Mesenchymal stem cell (in vitro differentiated cells and primary cell): Measurements from ENCODE around the gene POMT1.

Experiments
- DNase-seq: peaks from one replicate; pipeline ENCODE4 v3.0.0-alpha.2; 2013
- H2AFZ ChIP-seq: one replicate; pipeline ENCODE4 v1.6.1; 2013; ENCODE audit warnings: low read depth, mild to moderate bottlenecking, control low read depth, inconsistent platforms, low read length, moderate library complexity
- H2AK5ac ChIP-seq: 2 replicates; pipeline ENCODE4 v1.6.1; 2013; ENCODE audit warnings: low read length, moderate library complexity, mild to moderate bottlenecking, inconsistent platforms; ENCODE audit not compliant: severe bottlenecking
- H2BK120ac ChIP-seq: one replicate; pipeline ENCODE4 v1.6.1; 2013; ENCODE audit warnings: low read depth, mild to moderate bottlenecking, inconsistent platforms, low read length, moderate library complexity
- H2BK12ac ChIP-seq, 2 experiments: one replicate each; pipeline ENCODE4 v1.6.1; 2013; ENCODE audit warnings: inconsistent platforms in 2 of 2, low read length in 2 of 2, mild to moderate bottlenecking in 2 of 2, moderate library complexity in 2 of 2, control low read depth in 1 of 2
- H2BK15ac ChIP-seq: one replicate; pipeline ENCODE4 v1.6.1; 2013; ENCODE audit warnings: mild to moderate bottlenecking, low read depth, inconsistent platforms; ENCODE audit not compliant: poor library complexity, severe bottlenecking
- H2BK5ac ChIP-seq: 2 replicates; pipeline ENCODE4 v1.6.1; 2013; ENCODE audit warnings: low read depth, mild to moderate bottlenecking, low read length, control low read depth, inconsistent platforms; ENCODE audit not compliant: poor library complexity, severe bottlenecking
- H3K14ac ChIP-seq, 2 experiments: one replicate each; pipeline ENCODE4 v1.6.1; 2013; ENCODE audit warnings: inconsistent platforms in 2 of 2, low read length in 2 of 2, control low read depth in 1 of 2, mild to moderate bottlenecking in 1 of 2, moderate library complexity in 1 of 2
- H3K18ac ChIP-seq, 2 experiments: one replicate each; pipeline ENCODE4 v1.6.1; 2013; ENCODE audit warnings: inconsistent platforms in 2 of 2, low read length in 2 of 2, control low read depth in 1 of 2, low read depth in 1 of 2, mild to moderate bottlenecking in 1 of 2
- H3K23ac ChIP-seq, 2 experiments: one replicate each; pipeline ENCODE4 v1.6.1; 2013; ENCODE audit warnings: inconsistent platforms in 2 of 2, low read length in 2 of 2, mild to moderate bottlenecking in 2 of 2, moderate library complexity in 2 of 2, control low read depth in 1 of 2
- H3K27ac ChIP-seq: 2 replicates; pipeline ENCODE4 v1.5.1; 2013; ENCODE audit warnings: mild to moderate bottlenecking, moderate library complexity, low read length, control low read depth, inconsistent platforms; ENCODE audit not compliant: poor library complexity, severe bottlenecking
- H3K27me3 ChIP-seq, 2 experiments: 2 replicates each; pipeline versions ENCODE4 v1.6.1 to v1.7.0; 2013; ENCODE audit warnings: low read length in 2 of 2, mild to moderate bottlenecking in 2 of 2, moderate library complexity in 2 of 2, control low read depth in 1 of 2, inconsistent platforms in 1 of 2; ENCODE audit not compliant: control insufficient read depth in 1 of 2, insufficient read depth in 1 of 2
- H3K36me3 ChIP-seq, 2 experiments: 2 replicates each; pipeline versions ENCODE4 v1.6.1 to v1.7.0; 2013; ENCODE audit warnings: low read length in 2 of 2, control low read depth in 1 of 2, inconsistent platforms in 1 of 2, low read depth in 1 of 2, mild to moderate bottlenecking in 1 of 2; ENCODE audit not compliant: insufficient read depth in 2 of 2, control insufficient read depth in 1 of 2
- H3K4ac ChIP-seq, 2 experiments: one replicate each; pipeline ENCODE4 v1.6.1; 2013; ENCODE audit warnings: inconsistent platforms in 2 of 2, low read length in 2 of 2, mild to moderate bottlenecking in 2 of 2, moderate library complexity in 2 of 2, control low read depth in 1 of 2, low read depth in 1 of 2
- H3K4me1 ChIP-seq: 2 replicates; pipeline ENCODE4 v1.6.1; 2013; ENCODE audit warnings: low read depth, low read length, control low read depth; ENCODE audit not compliant: control insufficient read depth, insufficient read depth
- H3K4me2 ChIP-seq: 2 replicates; pipeline ENCODE4 v1.6.1; 2013; ENCODE audit warnings: low read length, mild to moderate bottlenecking, inconsistent platforms; ENCODE audit not compliant: poor library complexity, severe bottlenecking
- H3K4me3 ChIP-seq, 2 experiments: 2 replicates each; pipeline versions ENCODE4 v1.5.1 to v1.7.0; 2013; ENCODE audit warnings: low read length in 2 of 2, mild to moderate bottlenecking in 2 of 2, control low read depth in 1 of 2, low read depth in 1 of 2; ENCODE audit not compliant: insufficient read depth in 1 of 2
- H3K79me1 ChIP-seq: replicated peaks from 2 replicates; pipeline ENCODE4 v1.6.1; 2013; ENCODE audit warnings: mild to moderate bottlenecking, control low read depth, low read length, inconsistent platforms; ENCODE audit not compliant: poor library complexity, severe bottlenecking
- H3K9ac ChIP-seq: 2 replicates; pipeline ENCODE4 v1.7.0; 2013; ENCODE audit warnings: mild to moderate bottlenecking, low read length, moderate library complexity
- H3K9me3 ChIP-seq: 2 replicates; pipeline ENCODE4 v1.7.0; 2013; ENCODE audit warnings: mild to moderate bottlenecking, low read length; ENCODE audit not compliant: control insufficient read depth
- H4K8ac ChIP-seq: one replicate; pipeline ENCODE4 v1.6.1; 2013; ENCODE audit warnings: inconsistent platforms, mild to moderate bottlenecking, low read length, moderate library complexity
- H4K91ac ChIP-seq: one replicate; pipeline ENCODE4 v1.6.1; 2013; ENCODE audit warnings: mild to moderate bottlenecking, low read length, inconsistent platforms
- WGBS: methylation state at CpG from one replicate; pipeline ENCODE4 v1.1.7; 2013; ENCODE audit warnings: mixed read lengths; 5-methylcytosine and 5-hydroxymethylcytosine counted together

Gene POMT1

DNA sequence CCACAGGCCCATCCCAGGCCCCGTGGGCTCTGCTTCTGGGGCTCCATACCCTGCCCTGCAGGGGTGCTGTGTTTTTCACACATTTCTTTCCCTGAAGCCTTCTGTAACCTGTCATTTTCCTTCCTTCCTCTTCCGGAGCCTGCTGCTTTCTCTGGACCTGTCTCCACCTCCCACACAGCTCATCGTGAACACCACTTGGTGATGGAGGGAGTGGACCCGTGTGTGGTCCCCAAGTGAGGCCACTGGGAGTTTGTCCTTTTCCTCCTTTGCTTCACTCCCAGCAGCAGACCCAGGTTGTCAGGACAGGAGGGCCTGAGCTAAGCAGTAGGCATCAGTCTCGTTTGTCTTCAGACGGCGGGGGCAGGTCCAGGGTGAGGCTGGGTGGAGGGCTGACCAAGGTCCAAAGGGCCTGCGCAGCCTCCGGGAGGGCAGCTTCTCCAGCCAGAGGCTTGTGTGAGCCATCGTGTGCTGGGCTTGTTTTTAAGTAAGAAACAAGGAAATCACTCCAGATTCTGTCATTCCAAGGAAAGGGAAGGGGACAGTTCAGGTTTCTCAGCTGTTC, 5.8 kb upstream of the POMT1 start:
- H2BK120ac ChIP-seq, result no peak overlapping the region
- peaks cover 45% of the 10 kb centered on the region for H3K79me1 ChIP-seq
- no peak overlapping the region for H2AFZ ChIP-seq
- H4K8ac ChIP-seq, result no peak overlapping the region
- no peak overlapping the region for H3K14ac ChIP-seq
- H3K4me2 ChIP-seq, result no peak overlapping the region
- no peak for DNase-seq
- H3K27ac ChIP-seq, result no peak overlapping the region
- no peak overlapping the region for H2BK5ac ChIP-seq
- no peaks in the 10 kb centered on the region for H3K27me3 ChIP-seq
- H3K9ac ChIP-seq, result no peak overlapping the region
- H3K4me1 ChIP-seq, result peaks cover 12% of the 10 kb centered on the region
- no peaks in the 10 kb centered on the region for H3K9me3 ChIP-seq
- WGBS, result 99% methylated on average over 10 of the region's 10 CpGs
- no peak overlapping the region for H2AK5ac ChIP-seq
- H3K18ac ChIP-seq, result no peak overlapping the region
- no peak overlapping the region for H3K4me3 ChIP-seq
- H3K23ac ChIP-seq, result no peak overlapping the region
- H2BK12ac ChIP-seq, result no peak overlapping the region
- peaks cover 90 to 94% of the 10 kb centered on the region in 2 experiments for H3K36me3 ChIP-seq
- no peak overlapping the region for H3K4ac ChIP-seq
- H2BK15ac ChIP-seq, result no peak overlapping the region
- no peak overlapping the region for H4K91ac ChIP-seq

DNA sequence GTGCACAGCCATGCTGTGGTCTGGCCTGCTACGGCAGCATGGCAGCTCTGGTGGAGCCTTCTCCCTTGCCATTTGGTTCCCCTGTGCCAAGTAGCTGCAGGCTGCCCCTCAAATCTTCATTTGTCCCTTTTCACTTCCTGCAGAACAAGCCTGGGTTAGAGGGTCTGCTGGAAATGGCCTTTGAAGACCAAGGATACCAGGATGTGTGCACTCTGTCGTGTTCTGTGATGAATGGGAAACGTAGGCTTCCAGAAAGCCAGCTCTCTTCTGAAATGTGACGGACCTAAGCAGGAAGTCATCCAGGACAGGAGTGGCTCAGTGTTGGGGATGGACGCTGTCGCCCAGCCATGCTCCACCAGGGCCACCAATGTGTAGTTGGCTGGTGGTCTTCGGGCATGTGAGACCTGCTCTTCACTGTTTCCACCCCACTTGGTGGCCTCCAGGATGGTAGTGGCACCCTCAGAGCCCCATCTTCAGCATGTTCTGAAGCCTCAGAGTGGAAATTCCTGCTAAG, 3.4 kb upstream of the POMT1 start:
- H3K4me1 ChIP-seq, result peaks cover 24% of the 10 kb centered on the region
- H4K8ac ChIP-seq, result no peak overlapping the region
- H3K9ac ChIP-seq, result no peak overlapping the region
- no peak overlapping the region for H2AFZ ChIP-seq
- no peak overlapping the region for H3K18ac ChIP-seq
- no peak overlapping the region for H3K4me3 ChIP-seq
- no peak overlapping the region for H2BK120ac ChIP-seq
- 90% methylated on average over 7 of the region's 7 CpGs for WGBS
- no peaks in the 10 kb centered on the region for H3K27me3 ChIP-seq
- H3K79me1 ChIP-seq, result peaks cover 44% of the 10 kb centered on the region
- peaks cover 69 to 70% of the 10 kb centered on the region in 2 experiments for H3K36me3 ChIP-seq
- no peak overlapping the region for H3K23ac ChIP-seq
- no peak overlapping the region for H3K27ac ChIP-seq
- no peak overlapping the region for H3K4ac ChIP-seq
- H2AK5ac ChIP-seq, result no peak overlapping the region
- H2BK12ac ChIP-seq, result no peak overlapping the region
- H2BK5ac ChIP-seq, result no peak overlapping the region
- no peaks in the 10 kb centered on the region for H3K9me3 ChIP-seq
- no peak overlapping the region for H3K14ac ChIP-seq
- no peak overlapping the region for H4K91ac ChIP-seq
- no peak for DNase-seq
- no peak overlapping the region for H2BK15ac ChIP-seq
- no peak overlapping the region for H3K4me2 ChIP-seq

DNA sequence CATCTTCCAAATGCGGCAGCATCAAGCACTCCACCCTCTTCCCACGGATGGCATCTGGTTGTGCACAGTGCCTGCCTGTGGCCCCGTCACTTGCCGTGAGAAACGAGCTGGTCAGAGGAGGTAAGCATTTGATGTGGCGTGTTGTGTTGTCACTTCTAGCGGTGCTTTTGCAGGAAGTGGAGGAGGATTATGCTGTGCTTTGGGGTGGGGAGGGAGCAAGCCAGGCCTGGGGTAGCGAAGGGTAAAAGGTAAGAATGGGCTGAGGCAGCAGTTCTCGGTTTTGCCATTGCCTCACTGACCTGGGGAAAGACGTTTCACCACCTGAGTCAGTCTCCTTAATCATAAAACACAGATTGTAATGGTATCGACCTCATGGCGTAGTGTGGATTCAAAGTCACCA, 2.3 kb upstream of the POMT1 start:
- H3K4me2 ChIP-seq, result no peak overlapping the region
- H3K4ac ChIP-seq, result no peak overlapping the region
- H3K79me1 ChIP-seq, result peaks cover 41% of the 10 kb centered on the region
- H2BK5ac ChIP-seq, result no peak overlapping the region
- no peak overlapping the region for H3K4me3 ChIP-seq
- H3K9me3 ChIP-seq, result no peaks in the 10 kb centered on the region
- no peaks in the 10 kb centered on the region for H3K27me3 ChIP-seq
- H4K91ac ChIP-seq, result no peak overlapping the region
- H3K27ac ChIP-seq, result no peak overlapping the region
- H2BK12ac ChIP-seq, result no peak overlapping the region
- H2AK5ac ChIP-seq, result no peak overlapping the region
- H4K8ac ChIP-seq, result no peak overlapping the region
- H2BK15ac ChIP-seq, result no peak overlapping the region
- H3K9ac ChIP-seq, result no peak overlapping the region
- H3K4me1 ChIP-seq, result peaks cover 24% of the 10 kb centered on the region
- WGBS, result 96% methylated on average over 12 of the region's 12 CpGs
- DNase-seq, result no peak
- no peak overlapping the region for H2BK120ac ChIP-seq
- H3K23ac ChIP-seq, result no peak overlapping the region
- peaks cover 58 to 59% of the 10 kb centered on the region in 2 experiments for H3K36me3 ChIP-seq
- H3K18ac ChIP-seq, result no peak overlapping the region
- no peak overlapping the region for H3K14ac ChIP-seq
- no peak overlapping the region for H2AFZ ChIP-seq

DNA sequence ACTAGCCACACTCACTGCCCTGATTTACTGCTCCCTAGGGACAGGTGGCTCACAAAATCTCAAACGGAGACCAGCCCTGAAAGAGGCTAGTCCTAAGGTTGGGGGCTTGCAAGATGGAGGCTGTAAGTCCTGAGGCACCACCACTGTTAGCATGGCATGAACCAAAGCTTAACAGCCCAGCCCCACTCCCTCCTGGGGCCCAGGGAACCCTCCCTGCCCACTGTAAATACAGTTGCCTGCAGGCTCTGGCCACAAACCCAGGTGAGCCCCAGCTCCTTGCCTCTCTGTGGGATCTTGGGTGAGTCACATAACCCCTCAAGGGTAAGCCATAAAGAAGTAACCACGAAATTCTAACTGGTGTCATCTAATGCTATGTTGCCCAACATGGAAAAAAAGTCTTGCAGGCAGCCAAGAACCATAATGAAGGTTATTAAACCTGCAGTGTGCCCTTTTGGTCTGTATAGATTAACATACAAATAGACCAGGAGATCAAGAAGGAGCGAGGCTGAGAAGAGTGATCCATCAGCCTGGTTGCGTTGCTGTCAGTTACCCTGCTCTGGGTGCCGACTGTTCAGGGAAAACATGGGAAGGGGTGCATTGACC, 1.7 kb upstream of the POMT1 start:
- H3K4me1 ChIP-seq, result peaks cover 24% of the 10 kb centered on the region
- no peak overlapping the region for H4K8ac ChIP-seq
- H2AK5ac ChIP-seq, result no peak overlapping the region
- H3K23ac ChIP-seq, result no peak overlapping the region
- no peak overlapping the region for H3K4ac ChIP-seq
- H3K4me3 ChIP-seq, result peak overlapping the region in 1 of 2 experiments; percentile 91
- H3K79me1 ChIP-seq, result peaks cover 38% of the 10 kb centered on the region
- peak; percentile 80 for DNase-seq
- H2BK15ac ChIP-seq, result no peak overlapping the region
- 63% methylated on average over 5 of the region's 5 CpGs for WGBS
- H3K9me3 ChIP-seq, result no peaks in the 10 kb centered on the region
- H3K9ac ChIP-seq, result no peak overlapping the region
- H3K18ac ChIP-seq, result no peak overlapping the region
- H3K4me2 ChIP-seq, result no peak overlapping the region
- no peak overlapping the region for H2BK5ac ChIP-seq
- H2AFZ ChIP-seq, result no peak overlapping the region
- no peak overlapping the region for H2BK12ac ChIP-seq
- H4K91ac ChIP-seq, result no peak overlapping the region
- H3K27me3 ChIP-seq, result no peaks in the 10 kb centered on the region
- peak overlapping the region; percentile 18 for H3K27ac ChIP-seq
- no peak overlapping the region for H3K14ac ChIP-seq
- H2BK120ac ChIP-seq, result no peak overlapping the region
- peaks cover 51 to 53% of the 10 kb centered on the region in 2 experiments for H3K36me3 ChIP-seq
